ENCODE measurements around the gene XPR1.

DNA sequence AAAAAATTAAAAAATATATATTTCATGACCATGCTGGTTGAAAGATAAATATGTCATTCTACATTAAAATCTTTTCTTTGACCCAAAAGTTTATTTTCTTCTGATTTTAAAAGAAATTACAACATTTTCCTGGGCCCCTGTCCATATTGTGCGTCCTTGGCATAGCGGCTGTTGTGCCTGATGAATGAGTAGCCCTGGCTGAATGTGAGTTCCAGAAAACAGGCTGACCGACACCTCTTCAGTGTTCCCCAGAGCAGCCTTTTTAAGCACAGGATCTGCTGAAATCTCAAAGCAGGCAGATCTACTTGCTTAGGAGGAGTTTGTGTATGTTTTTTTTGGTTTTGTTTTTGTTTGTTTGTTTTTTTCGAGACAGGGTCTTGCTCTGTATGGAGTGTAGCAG, 300.6 kb downstream of the XPR1 start:
- TF ChIP-seq, protein P1, sequence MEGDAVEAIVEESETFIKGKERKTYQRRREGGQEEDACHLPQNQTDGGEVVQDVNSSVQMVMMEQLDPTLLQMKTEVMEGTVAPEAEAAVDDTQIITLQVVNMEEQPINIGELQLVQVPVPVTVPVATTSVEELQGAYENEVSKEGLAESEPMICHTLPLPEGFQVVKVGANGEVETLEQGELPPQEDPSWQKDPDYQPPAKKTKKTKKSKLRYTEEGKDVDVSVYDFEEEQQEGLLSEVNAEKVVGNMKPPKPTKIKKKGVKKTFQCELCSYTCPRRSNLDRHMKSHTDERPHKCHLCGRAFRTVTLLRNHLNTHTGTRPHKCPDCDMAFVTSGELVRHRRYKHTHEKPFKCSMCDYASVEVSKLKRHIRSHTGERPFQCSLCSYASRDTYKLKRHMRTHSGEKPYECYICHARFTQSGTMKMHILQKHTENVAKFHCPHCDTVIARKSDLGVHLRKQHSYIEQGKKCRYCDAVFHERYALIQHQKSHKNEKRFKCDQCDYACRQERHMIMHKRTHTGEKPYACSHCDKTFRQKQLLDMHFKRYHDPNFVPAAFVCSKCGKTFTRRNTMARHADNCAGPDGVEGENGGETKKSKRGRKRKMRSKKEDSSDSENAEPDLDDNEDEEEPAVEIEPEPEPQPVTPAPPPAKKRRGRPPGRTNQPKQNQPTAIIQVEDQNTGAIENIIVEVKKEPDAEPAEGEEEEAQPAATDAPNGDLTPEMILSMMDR (conservative IDR thresholded peaks at IDR 0.05) = no peak
- TF ChIP-seq EZH2 (IDR thresholded peaks at IDR 0.05; ENCODE audit: low read depth) = no peak

Data from PC-9 (cell line).